Measurements from ENCODE around the gene LRRC32.

- TF ChIP-seq POLR2AphosphoS5 (IDR thresholded peaks at IDR 0.05) (no peak), CTCF (IDR thresholded peaks at IDR 0.05) (no peak), EP300 (IDR thresholded peaks at IDR 0.05) (no peak), POLR2A (IDR thresholded peaks at IDR 0.05) (no peak)
Measured at GRCh38 chr11:76695771-76696170, 25.2 kb upstream of the LRRC32 start.
